GM18505 (cell line): ENCODE data around the gene FBLN1.

Experiments
- ATAC-seq: cut with Tn5 transposase; IDR thresholded peaks from one replicate; pipeline ENCODE4 v1.9.1; 2021; ENCODE audit not compliant: unreplicated experiment
- POLR2A ChIP-seq: IDR thresholded peaks from 4 replicates; pipeline ENCODE4 v1.6.1; 2011; ENCODE audit warnings: borderline replicate concordance; ENCODE audit not compliant: insufficient read depth, insufficient read length; ENCODE audit errors: extremely low read depth

The FBLN1 gene

GRCh38 chr22:45503050-45503815 lies 550 bp downstream of the FBLN1 start:
- no peak for TF ChIP-seq POLR2A
- ATAC-seq = no peak

- no peak for ATAC-seq
- no peak for TF ChIP-seq POLR2A
Measured at GRCh38 chr22:45503816-45504372, 1.2 kb downstream of the FBLN1 start.

DNA sequence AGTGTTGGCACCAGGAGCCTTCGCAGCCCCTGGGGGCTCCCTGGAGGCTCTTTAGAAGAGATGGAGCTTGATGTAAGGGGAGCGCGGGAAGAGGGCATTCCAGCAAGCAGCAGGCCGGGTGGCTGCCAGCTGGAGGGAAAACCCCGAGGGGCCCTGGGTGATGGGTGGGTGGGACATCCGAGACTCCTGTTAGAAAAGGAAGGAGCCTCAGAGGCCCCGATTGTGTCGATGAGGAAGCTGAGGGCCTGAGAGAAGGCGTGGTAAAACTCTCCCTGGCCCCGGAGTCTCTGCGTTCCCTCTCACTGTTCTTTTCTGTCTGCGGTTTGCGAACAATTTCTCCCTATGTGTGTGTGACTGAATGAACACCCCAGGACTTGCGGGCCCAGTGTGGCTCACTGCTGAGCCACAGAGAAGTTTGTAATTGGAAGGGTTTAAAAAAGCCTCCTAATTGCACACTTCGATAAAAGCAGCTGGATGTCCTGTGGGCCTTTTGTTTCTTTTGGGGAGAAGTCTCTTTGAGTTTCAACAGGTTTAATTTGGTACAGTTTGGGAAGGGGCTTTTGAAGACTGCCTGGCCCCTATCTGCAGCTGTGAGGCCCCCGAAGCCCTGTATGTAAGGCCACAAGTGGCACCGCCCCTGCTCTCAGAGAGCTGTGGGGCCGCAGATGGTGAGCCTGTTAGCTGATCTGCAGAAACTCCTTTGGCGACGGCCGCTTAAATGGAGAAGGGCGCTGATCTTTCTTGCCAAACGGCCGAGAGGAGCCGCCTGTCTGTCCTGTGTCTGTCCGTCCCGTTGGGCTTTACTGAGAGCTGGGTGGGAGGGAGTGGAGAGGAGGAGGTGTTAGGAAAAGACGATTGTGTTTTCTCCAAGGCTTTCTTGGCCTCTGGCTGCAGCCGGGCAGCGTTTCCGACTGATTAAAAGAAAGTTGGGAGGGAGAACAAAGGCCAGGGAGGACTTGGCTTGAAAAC lies 2.0 kb downstream of the FBLN1 start:
- TF ChIP-seq POLR2A = no peak
- no peak for ATAC-seq

DNA sequence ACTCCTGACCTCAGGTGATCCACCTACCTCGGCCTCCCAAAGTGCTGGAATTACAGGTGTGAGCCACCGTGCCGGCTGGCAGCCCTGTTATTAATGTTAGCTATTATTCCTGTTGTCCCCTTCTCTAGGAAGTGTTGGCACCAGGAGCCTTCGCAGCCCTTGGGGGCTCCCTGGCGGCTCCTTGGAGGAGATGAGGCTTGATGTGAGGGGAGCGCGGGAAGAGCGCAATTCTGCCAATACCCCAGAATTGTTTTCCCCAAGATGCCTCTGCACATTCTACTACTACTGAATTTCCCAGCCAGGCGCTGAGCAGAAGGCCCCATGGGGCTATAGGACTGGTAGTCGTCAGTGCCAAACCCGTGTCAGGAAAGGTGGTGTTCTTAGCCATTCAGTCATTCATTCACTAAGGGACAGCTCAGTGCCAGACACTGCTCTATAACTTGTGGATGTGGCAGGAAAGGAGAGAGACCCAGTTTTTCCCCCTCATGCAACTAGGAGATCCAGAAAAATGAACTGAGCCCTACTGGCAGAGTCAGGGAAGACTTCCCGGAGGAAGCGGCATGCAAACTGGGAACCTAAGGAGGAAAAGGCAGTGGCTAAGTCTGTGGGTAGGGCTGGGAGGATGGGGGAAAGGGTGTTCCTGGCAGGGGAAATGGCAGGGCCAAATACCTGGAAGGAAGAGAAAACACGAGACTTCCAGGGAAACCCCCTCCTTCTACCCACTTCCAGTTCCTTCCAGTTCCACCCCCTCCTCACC lies 3.5 kb downstream of the FBLN1 start:
- TF ChIP-seq POLR2A = no peak
- ATAC-seq = no peak

DNA sequence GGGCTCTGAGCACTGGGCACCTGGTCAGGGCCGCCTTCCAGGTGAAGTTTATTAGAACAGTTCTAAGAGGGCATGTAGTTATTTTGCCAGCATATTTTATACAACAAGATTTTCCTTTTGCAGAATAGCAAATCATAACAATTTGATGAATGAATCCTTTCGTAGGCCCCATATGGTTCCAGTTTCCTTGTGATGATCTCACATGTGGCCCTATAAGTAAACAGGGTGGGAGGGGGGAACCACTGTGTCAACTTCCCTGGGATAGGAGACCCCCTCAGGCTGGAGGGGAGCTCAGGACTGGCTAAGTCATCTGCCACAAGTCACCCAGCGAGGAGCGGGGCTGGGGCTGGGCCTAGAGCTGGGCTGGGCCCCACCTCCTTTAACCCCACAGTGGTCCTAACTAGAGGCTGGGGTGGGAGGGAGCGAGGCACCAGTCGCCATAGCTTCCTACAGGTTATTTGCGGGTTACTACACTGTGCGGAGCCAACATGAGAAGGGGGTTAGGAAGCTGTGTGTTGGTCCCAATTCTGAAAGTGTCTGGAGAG lies 4.2 kb downstream of the FBLN1 start:
- no peak for TF ChIP-seq POLR2A
- no peak for ATAC-seq

GRCh38 chr22:45507798-45508197 lies 5.1 kb downstream of the FBLN1 start:
- no peak for ATAC-seq
- no peak for TF ChIP-seq POLR2A

DNA sequence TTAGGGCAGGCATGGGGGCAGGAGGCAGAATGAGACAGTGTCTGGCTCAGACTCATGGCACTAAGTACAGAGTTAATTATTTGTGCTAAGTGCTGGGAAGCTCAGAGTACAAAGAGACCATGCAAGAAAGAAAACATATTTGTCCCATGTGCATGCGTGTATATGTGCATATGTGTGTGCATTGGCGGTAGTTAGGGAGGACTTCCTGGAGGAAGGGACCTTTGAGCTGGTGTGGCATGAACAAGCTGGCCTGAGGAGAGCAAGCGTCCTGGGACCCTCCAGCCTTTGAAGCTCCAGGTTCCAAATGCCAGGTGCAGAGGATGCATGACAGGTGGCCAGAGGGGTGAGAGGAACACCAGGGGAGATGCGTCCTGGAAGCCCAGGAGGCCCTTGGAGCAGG lies 6.1 kb downstream of the FBLN1 start:
- no peak for ATAC-seq
- TF ChIP-seq POLR2A = no peak

GRCh38 chr22:45510376-45511232 lies 7.9 kb downstream of the FBLN1 start:
- no peak for TF ChIP-seq POLR2A
- no peak for ATAC-seq

GRCh38 chr22:45511847-45512261 lies 9.2 kb downstream of the FBLN1 start:
- no peak for TF ChIP-seq POLR2A
- ATAC-seq = no peak

DNA sequence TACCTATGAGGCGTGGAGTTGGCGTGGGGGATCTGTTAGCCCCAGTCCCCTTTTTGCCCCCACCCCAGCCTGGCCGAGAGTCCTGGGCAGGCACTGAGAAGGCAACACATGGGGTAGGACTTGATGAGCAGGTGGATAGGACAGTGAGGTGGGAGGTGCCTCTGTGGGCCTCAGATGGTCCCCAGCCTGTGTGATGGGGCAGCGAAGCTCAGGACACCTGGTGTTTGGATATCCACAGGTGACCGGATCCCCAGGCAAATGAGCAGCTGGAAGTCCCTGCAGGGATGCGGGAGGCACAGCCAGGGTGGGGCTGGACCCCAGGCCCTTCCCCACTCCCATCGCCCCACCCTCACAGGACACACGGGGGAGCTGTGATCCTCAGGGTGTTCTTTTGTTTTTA lies 9.7 kb downstream of the FBLN1 start:
- TF ChIP-seq POLR2A = no peak
- no peak for ATAC-seq

DNA sequence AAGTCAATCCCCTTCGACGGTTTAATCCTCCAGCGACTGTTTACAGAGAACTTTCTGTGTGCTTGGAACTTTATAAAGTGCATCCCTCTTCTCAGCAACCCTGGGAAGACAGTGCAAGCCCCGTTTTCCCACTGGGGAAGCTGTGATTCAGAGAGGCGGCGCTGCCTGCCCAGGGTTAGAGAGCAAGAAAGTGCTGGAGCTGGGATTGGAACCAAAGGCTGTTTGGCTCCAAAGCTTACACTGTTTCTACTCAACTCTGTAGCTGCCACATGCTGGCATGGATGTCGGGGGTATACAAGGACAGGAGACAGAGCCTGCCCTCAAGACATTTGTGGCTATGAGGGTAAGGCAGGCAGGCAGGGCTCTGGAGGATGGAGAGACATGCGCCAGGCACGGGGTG lies 13.0 kb downstream of the FBLN1 start:
- no peak for TF ChIP-seq POLR2A
- no peak for ATAC-seq

- no peak for ATAC-seq
- TF ChIP-seq POLR2A = no peak
Measured at GRCh38 chr22:45516163-45516562, 13.5 kb downstream of the FBLN1 start.
